SU-DHL-6 (cell line): ENCODE measurements around the gene REXO1.
"Not testable (repeated sequence)": the region's sequence is repeated elsewhere in the genome, so short reads cannot be mapped to it uniquely, and the experiment has no call there.

Source experiments
- EZH2phosphoT487 ChIP-seq: fragments of 200-600 bp; sonication (generic), shearing (Covaris generic); conservative IDR thresholded peaks from 2 replicates; pipeline ENCODE4 v1.6.1; 2018; ENCODE audit warnings: mild to moderate bottlenecking, antibody characterized with exemption, low read length, moderate library complexity, mixed read lengths
- TF ChIP-seq, protein P1 (sequence below): fragments of 200-600 bp; sonication (generic); IDR thresholded peaks from one replicate; pipeline ENCODE4 v1.5.1; 2017; ENCODE audit warnings: antibody characterized with exemption, mild to moderate bottlenecking, low read length, moderate library complexity; ENCODE audit not compliant: insufficient read depth, poor library complexity, severe bottlenecking

DNA sequence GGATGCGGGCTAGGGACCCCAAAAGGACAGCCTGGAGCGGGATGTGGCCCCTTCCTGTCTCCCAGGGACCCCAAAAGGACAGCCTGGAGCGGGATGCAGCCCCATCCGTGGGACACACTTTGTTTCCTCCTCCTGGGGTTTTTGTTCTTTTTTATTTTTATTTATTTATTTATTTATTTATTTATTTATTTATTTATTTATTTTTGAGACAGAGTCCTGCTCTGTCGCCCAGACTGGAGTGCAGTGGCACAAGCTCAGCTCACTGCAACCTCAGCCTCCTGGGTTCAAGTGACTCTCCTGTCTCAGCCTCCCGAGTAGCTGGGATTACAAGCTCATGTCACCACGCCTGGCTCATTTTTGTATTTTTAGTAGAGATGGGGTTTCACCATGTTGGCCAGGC lies 51.0 kb downstream of the REXO1 start:
- TF ChIP-seq, protein P1, sequence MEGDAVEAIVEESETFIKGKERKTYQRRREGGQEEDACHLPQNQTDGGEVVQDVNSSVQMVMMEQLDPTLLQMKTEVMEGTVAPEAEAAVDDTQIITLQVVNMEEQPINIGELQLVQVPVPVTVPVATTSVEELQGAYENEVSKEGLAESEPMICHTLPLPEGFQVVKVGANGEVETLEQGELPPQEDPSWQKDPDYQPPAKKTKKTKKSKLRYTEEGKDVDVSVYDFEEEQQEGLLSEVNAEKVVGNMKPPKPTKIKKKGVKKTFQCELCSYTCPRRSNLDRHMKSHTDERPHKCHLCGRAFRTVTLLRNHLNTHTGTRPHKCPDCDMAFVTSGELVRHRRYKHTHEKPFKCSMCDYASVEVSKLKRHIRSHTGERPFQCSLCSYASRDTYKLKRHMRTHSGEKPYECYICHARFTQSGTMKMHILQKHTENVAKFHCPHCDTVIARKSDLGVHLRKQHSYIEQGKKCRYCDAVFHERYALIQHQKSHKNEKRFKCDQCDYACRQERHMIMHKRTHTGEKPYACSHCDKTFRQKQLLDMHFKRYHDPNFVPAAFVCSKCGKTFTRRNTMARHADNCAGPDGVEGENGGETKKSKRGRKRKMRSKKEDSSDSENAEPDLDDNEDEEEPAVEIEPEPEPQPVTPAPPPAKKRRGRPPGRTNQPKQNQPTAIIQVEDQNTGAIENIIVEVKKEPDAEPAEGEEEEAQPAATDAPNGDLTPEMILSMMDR: not testable (repeated sequence)
- TF ChIP-seq EZH2phosphoT487: not testable (repeated sequence)
